H9 (cell line): ENCODE data around the gene GLRA3. TPM values are rescaled to one million over a fixed set of nuclear protein-coding genes. Genes with fewer than 3 reads are reported as not detected.

Source experiments
- DNase-seq: peaks from one replicate; pipeline ENCODE4 v3.0.0-alpha.2; 2017
- H2AFZ ChIP-seq: one replicate; pipeline ENCODE4 v1.6.1; 2013; ENCODE audit warnings: mild to moderate bottlenecking, low read length, control low read depth, moderate library complexity
- H2AK5ac ChIP-seq: 2 replicates; pipeline ENCODE4 v1.6.1; 2013; ENCODE audit warnings: low read length, control low read depth, mixed read lengths; ENCODE audit not compliant: insufficient read length
- H2BK120ac ChIP-seq: one replicate; pipeline ENCODE4 v1.6.1; 2013; ENCODE audit warnings: low read depth, mild to moderate bottlenecking, low read length, control low read depth, inconsistent platforms; ENCODE audit not compliant: poor library complexity, severe bottlenecking
- H2BK12ac ChIP-seq: 2 replicates; pipeline ENCODE4 v1.6.1; 2013; ENCODE audit warnings: low read length, control low read depth, mixed read lengths, low read depth; ENCODE audit not compliant: insufficient read length
- H2BK15ac ChIP-seq: 2 replicates; pipeline ENCODE4 v1.6.1; 2013; ENCODE audit warnings: low read depth, low read length, control low read depth
- H2BK20ac ChIP-seq: one replicate; pipeline ENCODE4 v1.6.1; 2013; ENCODE audit warnings: low read depth, mild to moderate bottlenecking, low read length, control low read depth, inconsistent platforms; ENCODE audit not compliant: poor library complexity, severe bottlenecking
- H2BK5ac ChIP-seq: 2 replicates; pipeline ENCODE4 v1.6.1; 2013; ENCODE audit warnings: low read length, control low read depth, mixed read lengths; ENCODE audit not compliant: insufficient read length
- H3K14ac ChIP-seq: 2 replicates; pipeline ENCODE4 v1.6.1; 2013; ENCODE audit warnings: low read length, control low read depth; ENCODE audit not compliant: insufficient read depth
- H3K18ac ChIP-seq: 2 replicates; pipeline ENCODE4 v1.6.1; 2013; ENCODE audit warnings: low read depth, mild to moderate bottlenecking, mixed read lengths, low read length, control low read depth; ENCODE audit not compliant: insufficient read length
- H3K23ac ChIP-seq: 2 replicates; pipeline ENCODE4 v1.6.1; 2013; ENCODE audit warnings: low read length, control low read depth, mixed read lengths, low read depth; ENCODE audit not compliant: insufficient read length
- H3K23me2 ChIP-seq: 2 replicates; pipeline ENCODE4 v1.6.1; 2013; ENCODE audit warnings: low read depth, mild to moderate bottlenecking, mixed read lengths, low read length, control low read depth; ENCODE audit not compliant: insufficient read length, poor library complexity, severe bottlenecking
- H3K27ac ChIP-seq: 2 replicates; pipeline ENCODE4 v1.5.1; 2013; ENCODE audit warnings: low read length, control low read depth, mixed read lengths, low read depth; ENCODE audit not compliant: insufficient read length
- H3K27me3 ChIP-seq: 2 replicates; pipeline ENCODE4 v1.6.1; 2013; ENCODE audit warnings: low read length, control low read depth, inconsistent platforms; ENCODE audit not compliant: insufficient read depth
- H3K4ac ChIP-seq: 2 replicates; pipeline ENCODE4 v1.6.1; 2013; ENCODE audit warnings: low read depth, mild to moderate bottlenecking, control low read depth, inconsistent platforms, low read length, moderate library complexity
- H3K4me1 ChIP-seq: 2 replicates; pipeline ENCODE4 v1.6.1; 2013; ENCODE audit warnings: low read length, control low read depth, inconsistent platforms; ENCODE audit not compliant: insufficient read depth
- H3K4me2 ChIP-seq: 2 replicates; pipeline ENCODE4 v1.6.1; 2013; ENCODE audit warnings: low read length, control low read depth, mixed read lengths; ENCODE audit not compliant: insufficient read length, insufficient read depth
- H3K56ac ChIP-seq: 2 replicates; pipeline ENCODE4 v1.6.1; 2013; ENCODE audit warnings: low read depth, mild to moderate bottlenecking, mixed read lengths, low read length, control low read depth; ENCODE audit not compliant: insufficient read length
- H3K79me1 ChIP-seq: 2 replicates; pipeline ENCODE4 v1.6.1; 2013; ENCODE audit warnings: low read depth, mild to moderate bottlenecking, moderate library complexity, low read length, control low read depth, inconsistent platforms; ENCODE audit not compliant: insufficient read depth, poor library complexity, severe bottlenecking
- H3K79me2 ChIP-seq: 2 replicates; pipeline ENCODE4 v1.6.1; 2013; ENCODE audit warnings: low read length, control low read depth, inconsistent platforms; ENCODE audit not compliant: insufficient read depth
- H3K9ac ChIP-seq: 2 replicates; pipeline ENCODE4 v1.6.1; 2013; ENCODE audit warnings: low read length, control low read depth, mixed read lengths; ENCODE audit not compliant: insufficient read length; ENCODE audit errors: extremely low read depth
- H3K9me3 ChIP-seq: one replicate; pipeline ENCODE4 v1.6.1; 2013; ENCODE audit warnings: low read depth, low read length, inconsistent platforms; ENCODE audit not compliant: control insufficient read depth
- H3T11ph ChIP-seq: one replicate; pipeline ENCODE4 v1.6.1; 2013; ENCODE audit warnings: mild to moderate bottlenecking, low read length, control low read depth, inconsistent platforms
- H4K20me1 ChIP-seq: one replicate; pipeline ENCODE4 v1.6.1; 2013; ENCODE audit not compliant: control insufficient read depth, insufficient read length, insufficient read depth
- H4K5ac ChIP-seq: 2 replicates; pipeline ENCODE4 v1.6.1; 2013; ENCODE audit warnings: low read depth, mild to moderate bottlenecking, mixed read lengths, low read length, control low read depth; ENCODE audit not compliant: insufficient read length
- H4K8ac ChIP-seq: replicated peaks from 2 replicates; pipeline ENCODE4 v1.6.1; 2013; ENCODE audit warnings: low read length, control low read depth, mixed read lengths, low read depth; ENCODE audit not compliant: insufficient read length
- H4K91ac ChIP-seq: 2 replicates; pipeline ENCODE4 v1.6.1; 2013; ENCODE audit warnings: low read depth, mild to moderate bottlenecking, moderate library complexity, mixed read lengths, low read length, control low read depth; ENCODE audit not compliant: insufficient read length
- H3K27ac Mint-ChIP-seq, 3 experiments: 2 replicates in 2 of 3; 3 replicates in 1 of 3; pipeline ENCODE4 v1.8.0; 2020 to 2021; ENCODE audit warnings: mixed read lengths in 3 of 3, mild to moderate bottlenecking in 1 of 3, moderate library complexity in 1 of 3
- H3K27me3 Mint-ChIP-seq: 2 replicates; pipeline ENCODE4 v1.8.0; 2021; ENCODE audit warnings: low read depth, mild to moderate bottlenecking, moderate library complexity, mixed read lengths
- H3K36me3 Mint-ChIP-seq, 3 experiments: 2 replicates in 2 of 3; 3 replicates in 1 of 3; pipeline ENCODE4 v1.8.0; 2020 to 2021; ENCODE audit warnings: low read depth in 3 of 3, mixed read lengths in 3 of 3; ENCODE audit not compliant: insufficient read depth in 1 of 3
- H3K4me1 Mint-ChIP-seq, 2 experiments: 2 replicates each; pipeline ENCODE4 v1.8.0; 2020; ENCODE audit warnings: mixed read lengths in 2 of 2
- H3K4me3 Mint-ChIP-seq, 2 experiments: 2 replicates in 1 of 2; 3 replicates in 1 of 2; pipeline ENCODE4 v1.8.0; 2020 to 2021; ENCODE audit warnings: mild to moderate bottlenecking in 2 of 2, mixed read lengths in 2 of 2, moderate library complexity in 1 of 2
- H3K9me3 Mint-ChIP-seq, 2 experiments: 2 replicates in 1 of 2; 3 replicates in 1 of 2; pipeline ENCODE4 v1.8.0; 2020; ENCODE audit warnings: mild to moderate bottlenecking in 2 of 2, mixed read lengths in 2 of 2, moderate library complexity in 1 of 2
- WGBS: extraction: QIAGEN DNeasy Blood & Tissue Kit; methylation state at CpG from one replicate; pipeline ENCODE4 v1.1.7; 2013; ENCODE audit warnings: missing lambda C conversion rate, low lambda C conversion rate, mixed read lengths; ENCODE audit not compliant: insufficient read length; ENCODE audit errors: extremely low coverage; 5-methylcytosine and 5-hydroxymethylcytosine counted together
- total RNA-seq: library from RNA; stranded (reverse); gene quantifications from 2 replicates; pipeline ENCODE4 v1.2.1, GENCODE V29; 2021
- TF ChIP-seq, protein P1 (sequence below): fragments of 200-600 bp; sonication (generic); conservative IDR thresholded peaks from 3 replicates; pipeline ENCODE4 v1.8.0; 2021; ENCODE audit warnings: antibody characterized with exemption, mild to moderate bottlenecking

Gene GLRA3
- total RNA-seq, 1 experiment from 2014 or later = 0.09 TPM

GRCh38 chr4:174848596-174848995 lies 19.5 kb upstream of the GLRA3 start:
- Histone ChIP-seq H3K4ac (no peak overlapping the region), H2BK20ac (no peak overlapping the region), H3K23ac (no peak overlapping the region), H4K20me1 (no peaks in the 10 kb centered on the region), H3K23me2 (no peaks in the 10 kb centered on the region), H3K14ac (no peak overlapping the region), H4K5ac (no peak overlapping the region), H2BK120ac (no peak overlapping the region), H3K4me2 (no peak overlapping the region), H3K79me1 (no peaks in the 10 kb centered on the region), H2BK15ac (no peak overlapping the region), H2BK5ac (no peak overlapping the region), H3K18ac (no peak overlapping the region), H2BK12ac (no peak overlapping the region), H2AFZ (no peak overlapping the region), H3K4me1 (no peaks in the 10 kb centered on the region), H2AK5ac (no peak overlapping the region), H3K27ac (no peak overlapping the region), H3K9ac (no peak overlapping the region), H3K9me3 (no peaks in the 10 kb centered on the region), H4K8ac (no peak overlapping the region), H3K79me2 (no peaks in the 10 kb centered on the region), H3K27me3 (no peaks in the 10 kb centered on the region), H4K91ac (no peak overlapping the region), H3K56ac (no peak overlapping the region), H3T11ph (no peak overlapping the region)
- Mint-ChIP-seq H3K36me3 (peaks cover 0 to 3% (median 0%) of the 10 kb centered on the region in 3 experiments; a peak in 1 of 7 replicates), H3K9me3 (no peaks in the 10 kb centered on the region; a peak in 2 of 5 replicates), H3K4me1 (no peaks in the 10 kb centered on the region), H3K27me3 (no peaks in the 10 kb centered on the region), H3K27ac (no peak overlapping the region), H3K4me3 (no peak overlapping the region)
- DNase-seq = no peak
- TF ChIP-seq, protein P1, sequence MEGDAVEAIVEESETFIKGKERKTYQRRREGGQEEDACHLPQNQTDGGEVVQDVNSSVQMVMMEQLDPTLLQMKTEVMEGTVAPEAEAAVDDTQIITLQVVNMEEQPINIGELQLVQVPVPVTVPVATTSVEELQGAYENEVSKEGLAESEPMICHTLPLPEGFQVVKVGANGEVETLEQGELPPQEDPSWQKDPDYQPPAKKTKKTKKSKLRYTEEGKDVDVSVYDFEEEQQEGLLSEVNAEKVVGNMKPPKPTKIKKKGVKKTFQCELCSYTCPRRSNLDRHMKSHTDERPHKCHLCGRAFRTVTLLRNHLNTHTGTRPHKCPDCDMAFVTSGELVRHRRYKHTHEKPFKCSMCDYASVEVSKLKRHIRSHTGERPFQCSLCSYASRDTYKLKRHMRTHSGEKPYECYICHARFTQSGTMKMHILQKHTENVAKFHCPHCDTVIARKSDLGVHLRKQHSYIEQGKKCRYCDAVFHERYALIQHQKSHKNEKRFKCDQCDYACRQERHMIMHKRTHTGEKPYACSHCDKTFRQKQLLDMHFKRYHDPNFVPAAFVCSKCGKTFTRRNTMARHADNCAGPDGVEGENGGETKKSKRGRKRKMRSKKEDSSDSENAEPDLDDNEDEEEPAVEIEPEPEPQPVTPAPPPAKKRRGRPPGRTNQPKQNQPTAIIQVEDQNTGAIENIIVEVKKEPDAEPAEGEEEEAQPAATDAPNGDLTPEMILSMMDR = no peak
- no CpG with 5 or more reads among the region's 2 CpGs for WGBS
